Measurements from ENCODE around the gene LSM2. TPM values are rescaled to one million over a fixed set of nuclear protein-coding genes. Genes with fewer than 3 reads are reported as not detected.
A peak's percentile ranks its signal among the peaks of the same experiment; 100 is the strongest.

Gene LSM2
- total and polyA plus RNA-seq, 9 of the 15 experiments (the other 6 are each of a cell fraction or from before 2014, with no cell fraction given) = 154 to 407 (median 223) TPM

DNA sequence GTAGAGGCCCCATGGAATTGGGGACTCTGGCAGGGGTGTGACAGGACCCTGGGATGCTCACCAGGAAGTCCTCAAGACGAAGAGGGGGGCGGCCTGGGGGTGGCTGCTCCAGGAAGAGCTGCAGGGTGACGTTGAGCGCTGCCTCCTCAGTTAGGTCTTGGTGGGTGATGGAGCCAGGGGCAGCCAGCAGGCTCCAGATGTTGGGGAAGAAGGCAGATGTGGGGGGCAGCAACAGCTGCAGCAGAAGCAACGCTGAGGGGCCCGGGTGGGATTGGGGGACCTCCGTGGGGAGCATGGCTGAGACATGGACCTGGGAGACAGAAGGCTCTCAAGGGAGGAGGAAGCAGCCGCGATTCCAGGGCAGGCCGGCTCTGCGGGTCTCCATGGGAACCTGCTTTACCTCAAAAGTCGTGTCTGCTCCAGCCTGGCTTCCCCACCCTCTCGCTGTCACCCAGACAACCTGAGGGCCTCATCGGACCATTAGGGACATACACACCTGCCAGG is 30.2 kb downstream of the LSM2 start (continued):
- TF ChIP-seq, protein P1, sequence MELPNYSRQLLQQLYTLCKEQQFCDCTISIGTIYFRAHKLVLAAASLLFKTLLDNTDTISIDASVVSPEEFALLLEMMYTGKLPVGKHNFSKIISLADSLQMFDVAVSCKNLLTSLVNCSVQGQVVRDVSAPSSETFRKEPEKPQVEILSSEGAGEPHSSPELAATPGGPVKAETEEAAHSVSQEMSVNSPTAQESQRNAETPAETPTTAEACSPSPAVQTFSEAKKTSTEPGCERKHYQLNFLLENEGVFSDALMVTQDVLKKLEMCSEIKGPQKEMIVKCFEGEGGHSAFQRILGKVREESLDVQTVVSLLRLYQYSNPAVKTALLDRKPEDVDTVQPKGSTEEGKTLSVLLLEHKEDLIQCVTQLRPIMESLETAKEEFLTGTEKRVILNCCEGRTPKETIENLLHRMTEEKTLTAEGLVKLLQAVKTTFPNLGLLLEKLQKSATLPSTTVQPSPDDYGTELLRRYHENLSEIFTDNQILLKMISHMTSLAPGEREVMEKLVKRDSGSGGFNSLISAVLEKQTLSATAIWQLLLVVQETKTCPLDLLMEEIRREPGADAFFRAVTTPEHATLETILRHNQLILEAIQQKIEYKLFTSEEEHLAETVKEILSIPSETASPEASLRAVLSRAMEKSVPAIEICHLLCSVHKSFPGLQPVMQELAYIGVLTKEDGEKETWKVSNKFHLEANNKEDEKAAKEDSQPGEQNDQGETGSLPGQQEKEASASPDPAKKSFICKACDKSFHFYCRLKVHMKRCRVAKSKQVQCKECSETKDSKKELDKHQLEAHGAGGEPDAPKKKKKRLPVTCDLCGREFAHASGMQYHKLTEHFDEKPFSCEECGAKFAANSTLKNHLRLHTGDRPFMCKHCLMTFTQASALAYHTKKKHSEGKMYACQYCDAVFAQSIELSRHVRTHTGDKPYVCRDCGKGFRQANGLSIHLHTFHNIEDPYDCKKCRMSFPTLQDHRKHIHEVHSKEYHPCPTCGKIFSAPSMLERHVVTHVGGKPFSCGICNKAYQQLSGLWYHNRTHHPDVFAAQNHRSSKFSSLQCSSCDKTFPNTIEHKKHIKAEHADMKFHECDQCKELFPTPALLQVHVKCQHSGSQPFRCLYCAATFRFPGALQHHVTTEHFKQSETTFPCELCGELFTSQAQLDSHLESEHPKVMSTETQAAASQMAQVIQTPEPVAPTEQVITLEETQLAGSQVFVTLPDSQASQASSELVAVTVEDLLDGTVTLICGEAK (IDR thresholded peaks at IDR 0.05) = peak; percentile 57; the same call in 1 of the 2 replicates
- TF ChIP-seq, protein P1 (CRISPR knock-in tag; IDR thresholded peaks at IDR 0.05) = no peak
- peak; percentile 43; the same call in 1 of the 2 replicates for TF ChIP-seq MXI1 (IDR thresholded peaks at IDR 0.05; ENCODE audit: low read depth, low read length)
- peak; percentile 22; the same call in 1 of the 2 replicates for TF ChIP-seq KAT7 (CRISPR knock-in tag; IDR thresholded peaks at IDR 0.05; ENCODE audit: borderline replicate concordance)
- TF ChIP-seq FOXJ3 (CRISPR knock-in tag; IDR thresholded peaks at IDR 0.05) = no peak
- TF ChIP-seq MECOM (CRISPR knock-in tag; IDR thresholded peaks at IDR 0.05) = 0 out of 2 replicates have a peak, but pooled peaks have one; percentile 31
- TF ChIP-seq, protein P2, sequence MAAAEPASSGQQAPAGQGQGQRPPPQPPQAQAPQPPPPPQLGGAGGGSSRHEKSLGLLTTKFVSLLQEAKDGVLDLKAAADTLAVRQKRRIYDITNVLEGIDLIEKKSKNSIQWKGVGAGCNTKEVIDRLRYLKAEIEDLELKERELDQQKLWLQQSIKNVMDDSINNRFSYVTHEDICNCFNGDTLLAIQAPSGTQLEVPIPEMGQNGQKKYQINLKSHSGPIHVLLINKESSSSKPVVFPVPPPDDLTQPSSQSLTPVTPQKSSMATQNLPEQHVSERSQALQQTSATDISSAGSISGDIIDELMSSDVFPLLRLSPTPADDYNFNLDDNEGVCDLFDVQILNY (CRISPR knock-in tag; IDR thresholded peaks at IDR 0.05) = 0 out of 2 replicates have a peak, but pooled peaks have one; percentile 9
- TF ChIP-seq KDM5B (IDR thresholded peaks at IDR 0.05; ENCODE audit: insufficient replicate concordance, low read depth, low read length) = peak; percentile 10
